Mucosa of descending colon (tissue), 3 donors: ENCODE results near the gene PAPOLB. TPM values are rescaled to one million over a fixed set of nuclear protein-coding genes. Genes with fewer than 3 reads are reported as not detected.

Experiments used
- ATAC-seq: fragments of 200-7000 bp; cut with Tn5 transposase; one replicate; pipeline ENCODE4 v1.9.1; 2020; ENCODE audit warnings: mild to moderate bottlenecking, moderate library complexity
- DNase-seq, 3 donors: peaks; one replicate each; pipeline ENCODE4 v3.0.0-alpha.2; 2020
- H3K36me3 ChIP-seq: fragments of 200-600 bp; one replicate; pipeline ENCODE4 v1.8.0; 2021; ENCODE audit warnings: low read depth, mild to moderate bottlenecking
- H3K4me1 ChIP-seq: fragments of 200-600 bp; one replicate; pipeline ENCODE4 v1.8.0; 2021; ENCODE audit warnings: low read depth, mild to moderate bottlenecking
- H3K4me3 ChIP-seq: fragments of 200-600 bp; one replicate; pipeline ENCODE4 v1.8.0; 2021; ENCODE audit warnings: mild to moderate bottlenecking
- H3K9me3 ChIP-seq: fragments of 200-600 bp; one replicate; pipeline ENCODE4 v1.8.0; 2021; ENCODE audit warnings: mild to moderate bottlenecking
- CTCF ChIP-seq: fragments of 200-600 bp; IDR thresholded peaks from one replicate; pipeline ENCODE4 v1.8.0; 2022; ENCODE audit warnings: antibody characterized with exemption, mild to moderate bottlenecking
- intact Hi-C, 2 donors: fragments of 100-400 bp; cut with DNase I in 1 of 2; cut with micrococcal nuclease in 1 of 2; formaldehyde crosslinking; loops; one replicate each; pipeline versions ENCODE4 v1.11.0 to v1.11.1; 2022; cut with DNase I, micrococcal nuclease
- total RNA-seq, 3 donors: library from RNA; stranded (reverse); fragmentation: NEBNext Ultra II Directional in 2 of 3; extraction: Animal tissue kit (Norgen Biotek cat#: 25700) in 2 of 3; gene quantifications; one replicate each; pipeline versions ENCODE4 v1.2.1 to v1.2.4, GENCODE V29; 2021 to 2023
- donor health status: DM: no; HTN: no; CAD: no; lungs with moderate emphysema.
- donor health status: DM: no; HTN: no; CAD: no.
- donor health status: DM: no; HTN: yes; CAD: no.

Gene PAPOLB
- total RNA-seq, 3 donors from 2014 or later: 0.06 to 0.09 TPM; not detected in 1

- no peak overlapping the region for H3K4me3 ChIP-seq
- no peaks in the 10 kb centered on the region for H3K9me3 ChIP-seq
- DNase-seq (no peak), ATAC-seq (no peak)
- H3K36me3 ChIP-seq: no peaks in the 10 kb centered on the region
- no peak for TF ChIP-seq CTCF
- intact Hi-C loops: no loop called here
- H3K4me1 ChIP-seq: no peaks in the 10 kb centered on the region
These were observed 52.2 kb downstream of the PAPOLB start for GRCh38 chr7:4809666-4810065.

GRCh38 chr7:4809091-4809591 lies 52.7 kb downstream of the PAPOLB start:
- ATAC-seq (no peak), DNase-seq (peak in 1 of 3 donors; percentile 37)
- Histone ChIP-seq H3K36me3 (no peaks in the 10 kb centered on the region), H3K4me3 (no peak overlapping the region), H3K9me3 (no peaks in the 10 kb centered on the region), H3K4me1 (no peaks in the 10 kb centered on the region)
- no peak for TF ChIP-seq CTCF
- intact Hi-C loops: no loop called here

GRCh38 chr7:4808565-4808964 lies 53.3 kb downstream of the PAPOLB start:
- intact Hi-C loops: no loop called here
- Histone ChIP-seq H3K4me3 (no peak overlapping the region), H3K36me3 (no peaks in the 10 kb centered on the region), H3K4me1 (no peaks in the 10 kb centered on the region), H3K9me3 (no peaks in the 10 kb centered on the region)
- ATAC-seq: no peak
- TF ChIP-seq CTCF: no peak
- no peak for DNase-seq

- Histone ChIP-seq H3K9me3 (no peaks in the 10 kb centered on the region), H3K36me3 (no peaks in the 10 kb centered on the region), H3K4me3 (no peak overlapping the region), H3K4me1 (no peaks in the 10 kb centered on the region)
- ATAC-seq: no peak
- DNase-seq: no peak
- intact Hi-C loops: no loop called here
- TF ChIP-seq CTCF: no peak
These were observed 53.8 kb downstream of the PAPOLB start for GRCh38 chr7:4808026-4808425.

Other genes starting within 250 kb of the PAPOLB start
- gene FOXK1, start 179.7 kb downstream of the PAPOLB start, total RNA-seq: 10 to 100 TPM; 30.1 to 48.5 (median 33.4) TPM
- 10 to 100 TPM; 39.5 to 47.4 (median 45.2) TPM for gene AP5Z1, start 86.4 kb downstream of the PAPOLB start, total RNA-seq
- 1 to 10 TPM in 2 of 3 donors, under 1 TPM in 1; 0.35 to 7.4 (median 1.1) TPM for gene RADIL, start 21.7 kb upstream of the PAPOLB start, total RNA-seq
- under 1 TPM in 1 of 3 donors, not detected in 2; 0.47 TPM for gene MMD2, start 97.2 kb upstream of the PAPOLB start, total RNA-seq
- gene RBAK, start 183.8 kb upstream of the PAPOLB start, total RNA-seq: 10 to 100 TPM in 2 of 3 donors, 1 to 10 TPM in 1; 9.3 to 15.3 (median 12.6) TPM